Mucosa of descending colon (tissue), 3 donors: ENCODE measurements around the gene LUC7L2. TPM values are rescaled to one million over a fixed set of nuclear protein-coding genes. Genes with fewer than 3 reads are reported as not detected.
"Not testable (repeated sequence)": the region's sequence is repeated elsewhere in the genome, so short reads cannot be mapped to it uniquely, and the experiment has no call there.

Experiments used
- ATAC-seq: fragments of 200-7000 bp; cut with Tn5 transposase; one replicate; pipeline ENCODE4 v1.9.1; 2020; ENCODE audit warnings: mild to moderate bottlenecking, moderate library complexity
- DNase-seq, 3 donors: peaks; one replicate each; pipeline ENCODE4 v3.0.0-alpha.2; 2020
- H3K36me3 ChIP-seq: fragments of 200-600 bp; one replicate; pipeline ENCODE4 v1.8.0; 2021; ENCODE audit warnings: low read depth, mild to moderate bottlenecking
- H3K4me1 ChIP-seq: fragments of 200-600 bp; one replicate; pipeline ENCODE4 v1.8.0; 2021; ENCODE audit warnings: low read depth, mild to moderate bottlenecking
- H3K4me3 ChIP-seq: fragments of 200-600 bp; one replicate; pipeline ENCODE4 v1.8.0; 2021; ENCODE audit warnings: mild to moderate bottlenecking
- H3K9me3 ChIP-seq: fragments of 200-600 bp; one replicate; pipeline ENCODE4 v1.8.0; 2021; ENCODE audit warnings: mild to moderate bottlenecking
- CTCF ChIP-seq: fragments of 200-600 bp; IDR thresholded peaks from one replicate; pipeline ENCODE4 v1.8.0; 2022; ENCODE audit warnings: antibody characterized with exemption, mild to moderate bottlenecking
- intact Hi-C, 2 donors: fragments of 100-400 bp; cut with DNase I in 1 of 2; cut with micrococcal nuclease in 1 of 2; formaldehyde crosslinking; loops; one replicate each; pipeline versions ENCODE4 v1.11.0 to v1.11.1; 2022; cut with DNase I, micrococcal nuclease
- total RNA-seq, 3 donors: library from RNA; stranded (reverse); fragmentation: NEBNext Ultra II Directional in 2 of 3; extraction: Animal tissue kit (Norgen Biotek cat#: 25700) in 2 of 3; gene quantifications; one replicate each; pipeline versions ENCODE4 v1.2.1 to v1.2.4, GENCODE V29; 2021 to 2023
- donor health status: DM: no; HTN: no; CAD: no; lungs with moderate emphysema.
- donor health status: DM: no; HTN: no; CAD: no.
- donor health status: DM: no; HTN: yes; CAD: no.

The LUC7L2 gene
- total RNA-seq, 3 donors from 2014 or later, result 78.4 to 85.2 (median 82.0) TPM

DNA sequence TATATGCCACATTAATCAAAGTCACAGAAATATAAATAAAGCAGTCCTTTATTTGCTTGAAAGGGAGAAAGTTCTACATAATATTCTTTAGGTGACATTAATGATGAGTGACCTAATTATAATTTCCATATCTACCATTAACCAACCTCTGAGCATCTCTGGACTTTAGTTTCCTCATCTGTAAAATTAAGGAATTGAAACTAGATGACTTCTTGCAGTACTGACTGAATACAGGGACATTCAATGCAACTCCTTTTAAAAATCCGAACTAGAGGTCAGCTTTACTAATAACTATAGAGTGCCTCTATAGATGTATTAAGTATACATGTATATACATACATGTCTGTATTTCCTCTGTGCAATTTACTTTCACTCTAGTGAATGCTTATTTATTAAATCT is 14.7 kb upstream of the LUC7L2 start:
- no peak for TF ChIP-seq CTCF
- no peaks in the 10 kb centered on the region for H3K9me3 ChIP-seq
- DNase-seq (no peak), ATAC-seq (no peak)
- H3K36me3 ChIP-seq, result no peaks in the 10 kb centered on the region
- no peaks in the 10 kb centered on the region for H3K4me1 ChIP-seq
- no peak overlapping the region for H3K4me3 ChIP-seq
- intact Hi-C loops, result no loop called here

GRCh38 chr7:139351027-139351426 is 8.7 kb upstream of the LUC7L2 start:
- Histone ChIP-seq H3K36me3 (no peaks in the 10 kb centered on the region), H3K4me3 (no peak overlapping the region), H3K9me3 (no peaks in the 10 kb centered on the region), H3K4me1 (no peaks in the 10 kb centered on the region)
- no peak for ATAC-seq
- DNase-seq, result no peak
- intact Hi-C loops, result no loop called here
- TF ChIP-seq CTCF, result no peak

DNA sequence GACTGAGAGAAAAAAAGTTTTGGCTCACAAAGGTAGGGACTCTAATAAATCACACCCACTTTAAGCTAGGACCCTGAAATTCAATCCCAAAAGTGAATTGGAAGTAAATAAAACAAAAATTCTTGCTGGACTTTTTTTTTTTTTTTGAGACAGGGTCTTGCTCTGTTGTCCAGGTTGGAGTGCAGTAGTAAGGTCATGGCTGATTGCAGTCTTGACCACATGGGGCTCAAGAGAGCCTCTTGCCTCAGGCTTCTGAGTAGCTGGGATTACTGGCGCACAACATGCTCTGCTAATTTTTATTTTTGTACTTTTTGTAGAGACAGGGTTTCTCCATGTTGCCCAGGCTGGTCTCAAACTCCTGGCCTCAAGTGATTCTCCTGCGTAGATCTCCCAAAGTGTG is 5.0 kb upstream of the LUC7L2 start:
- no peak for ATAC-seq
- no peak for TF ChIP-seq CTCF
- no peaks in the 10 kb centered on the region for H3K9me3 ChIP-seq

GRCh38 chr7:139355320-139355719 is 4.4 kb upstream of the LUC7L2 start:
- no peak for TF ChIP-seq CTCF
- no peaks in the 10 kb centered on the region for H3K4me1 ChIP-seq
- DNase-seq, result no peak
- H3K36me3 ChIP-seq, result peaks cover 4% of the 10 kb centered on the region
- ATAC-seq, result no peak
- intact Hi-C loops, result no loop called here
- H3K9me3 ChIP-seq, result no peaks in the 10 kb centered on the region
- no peak overlapping the region for H3K4me3 ChIP-seq

More for the DNA sequence above, 5.0 kb upstream of the LUC7L2 start:
- Histone ChIP-seq H3K4me3 (no peak overlapping the region), H3K36me3 (peaks cover 4% of the 10 kb centered on the region), H3K4me1 (no peaks in the 10 kb centered on the region)
- intact Hi-C loops, result no loop called here
- DNase-seq, result no peak

GRCh38 chr7:139357729-139358506 is 1.8 kb upstream of the LUC7L2 start:
- H3K4me3 ChIP-seq, H3K9me3 ChIP-seq, DNase-seq, ATAC-seq, H3K36me3 ChIP-seq, intact Hi-C loops: not testable (repeated sequence)
- H3K4me1 ChIP-seq, result peaks cover 13% of the 10 kb centered on the region

- H3K4me3 ChIP-seq, result peak overlapping the region; percentile 98
- intact Hi-C loops, result no loop called here
- TF ChIP-seq CTCF, result no peak
- peaks cover 13% of the 10 kb centered on the region for H3K4me1 ChIP-seq
- peak; percentile 27 for ATAC-seq
- DNase-seq, result peak; percentile 58 to 80 (median 66)
- peaks cover 4% of the 10 kb centered on the region for H3K36me3 ChIP-seq
- H3K9me3 ChIP-seq, result no peaks in the 10 kb centered on the region
Observed at GRCh38 chr7:139358541-139359365, 941 bp upstream of the LUC7L2 start.
